Gastrocnemius medialis (tissue), 4 donors: ENCODE measurements around the gene ZNF860.

Source experiments
- CTCF ChIP-seq, 5 experiments: fragments of 450-650 bp in 3 of 5; fragments of 200-600 bp in 2 of 5; sonication (generic) in 2 of 5; IDR thresholded peaks in 4 of 5; conservative IDR thresholded peaks in 1 of 5; 1 replicate in 4 of 5; 2 replicates in 1 of 5; pipeline ENCODE4 v1.5.1; 2016 to 2019; ENCODE audit warnings: antibody characterized with exemption in 5 of 5, mild to moderate bottlenecking in 3 of 5, moderate library complexity in 3 of 5
- POLR2A ChIP-seq, 2 donors: fragments of 450-650 bp; IDR thresholded peaks; one replicate each; pipeline ENCODE4 v1.6.1; 2017; ENCODE audit warnings: antibody characterized with exemption in 2 of 2, mild to moderate bottlenecking in 2 of 2, moderate library complexity in 2 of 2

GRCh38 chr3:31967592-31967991 lies 14.0 kb upstream of the ZNF860 start:
- TF ChIP-seq CTCF (IDR thresholded peaks at IDR 0.05 in 4 of 5, conservative IDR thresholded peaks at IDR 0.05 in 1 of 5) (no peak), POLR2A (IDR thresholded peaks at IDR 0.05) (no peak)
